Common myeloid progenitor, CD34-positive (primary cell): Measurements from ENCODE around the gene KIAA1549.

Experiments used
- CTCF ChIA-PET: fragments of 350-600 bp; sonication (Branson Sonifier 250); formaldehyde crosslinking; loops from one replicate; lab custom pipeline; 2021; ENCODE audit warnings: antibody characterized with exemption; lab: Charles Lee
- POLR2A ChIA-PET: fragments of 350-600 bp; sonication (Branson Sonifier 250); formaldehyde crosslinking; loops from one replicate; lab custom pipeline; 2021; ENCODE audit warnings: antibody characterized with exemption; lab: Charles Lee
- DNase-seq, 3 donors: peaks; one replicate each; pipeline versions ENCODE4 v3.0.0 to v3.0.0-alpha.2; 2013
- H3K27ac ChIP-seq, 2 experiments: 1 replicate in 1 of 2; 2 replicates in 1 of 2; pipeline ENCODE4 v1.7.0; 2013; ENCODE audit warnings: inconsistent platforms in 2 of 2, low read length in 2 of 2, mild to moderate bottlenecking in 2 of 2, low read depth in 1 of 2, moderate library complexity in 1 of 2; ENCODE audit not compliant: severe bottlenecking in 2 of 2, insufficient read depth in 1 of 2, poor library complexity in 1 of 2
- H3K27me3 ChIP-seq, 5 experiments: replicated peaks in 2 of 5; 1 replicate in 3 of 5; 2 replicates in 2 of 5; pipeline versions ENCODE4 v1.6.1 to v1.7.0; 2013; ENCODE audit warnings: low read length in 4 of 5, mild to moderate bottlenecking in 2 of 5, moderate library complexity in 2 of 5, inconsistent platforms in 1 of 5; ENCODE audit not compliant: insufficient read depth in 5 of 5, control insufficient read depth in 4 of 5
- H3K36me3 ChIP-seq, 4 experiments: 1 replicate in 2 of 4; 2 replicates in 2 of 4; pipeline versions ENCODE4 v1.6.1 to v1.7.0; 2013; ENCODE audit warnings: low read length in 3 of 4, control low read depth in 1 of 4, mild to moderate bottlenecking in 1 of 4; ENCODE audit not compliant: control insufficient read depth in 4 of 4, insufficient read depth in 4 of 4
- H3K4me1 ChIP-seq, 4 experiments: 1 replicate in 3 of 4; 2 replicates in 1 of 4; pipeline versions ENCODE4 v1.6.1 to v1.7.1; 2013; ENCODE audit warnings: low read length in 3 of 4, mild to moderate bottlenecking in 3 of 4, control low read depth in 1 of 4, inconsistent platforms in 1 of 4, moderate library complexity in 1 of 4; ENCODE audit not compliant: control insufficient read depth in 4 of 4, insufficient read depth in 4 of 4; ENCODE audit errors: control extremely low read depth in 1 of 4
- H3K4me3 ChIP-seq, 7 experiments: 1 replicate in 4 of 7; 2 replicates in 3 of 7; pipeline versions ENCODE4 v1.5.1 to v1.7.0; 2013; ENCODE audit warnings: mild to moderate bottlenecking in 7 of 7, low read length in 6 of 7, moderate library complexity in 6 of 7, inconsistent platforms in 2 of 7, low read depth in 2 of 7, control low read depth in 1 of 7; ENCODE audit not compliant: insufficient read depth in 4 of 7, control insufficient read depth in 1 of 7; ENCODE audit errors: extremely low read depth in 1 of 7
- H3K9me3 ChIP-seq, 5 experiments: 1 replicate in 4 of 5; 2 replicates in 1 of 5; pipeline versions ENCODE4 v1.6.1 to v1.7.1; 2013; ENCODE audit warnings: low read length in 4 of 5, mild to moderate bottlenecking in 2 of 5, inconsistent platforms in 1 of 5, low read depth in 1 of 5, moderate library complexity in 1 of 5; ENCODE audit not compliant: control insufficient read depth in 4 of 5, insufficient read depth in 2 of 5; ENCODE audit errors: control extremely low read depth in 1 of 5
- WGBS: methylation state at CpG from one replicate; pipeline ENCODE4 v1.1.5; 2013; ENCODE audit not compliant: insufficient coverage; 5-methylcytosine and 5-hydroxymethylcytosine counted together

KIAA1549 gene

DNA sequence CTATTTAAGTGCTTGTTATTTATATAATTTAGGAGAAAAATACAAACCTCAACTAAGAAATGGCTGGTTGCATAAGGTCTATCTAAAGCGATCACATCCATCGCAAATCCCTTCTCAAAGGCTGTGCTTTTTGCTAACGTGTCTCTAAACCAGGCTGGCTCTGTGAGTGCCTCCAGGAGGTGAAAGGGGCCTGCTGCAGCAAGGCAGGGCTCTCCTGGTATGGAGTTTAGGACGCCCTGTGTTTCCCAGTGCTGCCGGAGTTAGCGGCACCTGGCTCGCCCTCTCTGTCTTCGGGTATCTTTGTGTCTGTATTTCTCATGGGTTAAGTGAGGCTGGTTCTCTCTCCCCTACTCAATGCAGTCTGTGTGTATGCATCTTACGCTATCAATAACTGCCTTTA is 114.8 kb downstream of the KIAA1549 start:
- Histone ChIP-seq H3K9me3 (no peaks in the 10 kb centered on the region), H3K27ac (peak overlapping the region in 1 of 2 experiments; percentile 9), H3K27me3 (no peaks in the 10 kb centered on the region), H3K4me1 (no peaks in the 10 kb centered on the region), H3K4me3 (peak overlapping the region in 1 of 7 experiments; percentile 8), H3K36me3 (peaks cover 0 to 34% (median 22%) of the 10 kb centered on the region in 4 experiments)
- no peak for DNase-seq
- CTCF ChIA-PET, result no interaction called here
- POLR2A ChIA-PET, result no interaction called here
- 100% methylated on average over 4 of the region's 9 CpGs for WGBS

DNA sequence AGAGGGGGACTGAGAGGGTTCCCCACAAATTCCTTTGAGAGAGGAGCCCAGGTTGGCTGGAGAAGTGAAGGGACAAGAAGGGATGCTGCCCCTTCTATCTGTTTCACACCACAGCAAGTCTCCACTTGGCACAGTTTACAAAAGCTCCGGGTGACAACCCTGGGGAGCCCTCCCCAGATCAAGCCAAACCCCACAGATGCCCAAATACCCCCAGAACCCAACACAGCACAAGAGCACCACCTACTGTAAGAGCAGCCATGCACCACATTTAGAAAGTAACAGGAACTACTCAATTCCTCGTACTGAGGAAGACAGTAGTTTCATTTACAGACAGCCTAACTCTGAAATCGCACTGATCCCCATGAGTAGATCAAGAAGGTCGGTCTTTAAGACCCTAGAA is 115.3 kb downstream of the KIAA1549 start:
- H3K9me3 ChIP-seq, result no peaks in the 10 kb centered on the region
- POLR2A ChIA-PET, result no interaction called here
- no peak overlapping the region for H3K4me3 ChIP-seq
- CTCF ChIA-PET, result interaction anchor here (0.9 kb wide), 1 partner anchor 127 kb away, joined by 3 read pairs; no protein-coding TSS in a partner anchor
- WGBS, result 33% methylated on average over 3 of the region's 4 CpGs
- peaks cover 0 to 37% (median 25%) of the 10 kb centered on the region in 4 experiments for H3K36me3 ChIP-seq
- no peaks in the 10 kb centered on the region for H3K4me1 ChIP-seq
- DNase-seq, result peak; percentile 52 to 72 (median 70)
- H3K27me3 ChIP-seq, result no peaks in the 10 kb centered on the region
- H3K27ac ChIP-seq, result peak overlapping the region in 1 of 2 experiments; percentile 9

DNA sequence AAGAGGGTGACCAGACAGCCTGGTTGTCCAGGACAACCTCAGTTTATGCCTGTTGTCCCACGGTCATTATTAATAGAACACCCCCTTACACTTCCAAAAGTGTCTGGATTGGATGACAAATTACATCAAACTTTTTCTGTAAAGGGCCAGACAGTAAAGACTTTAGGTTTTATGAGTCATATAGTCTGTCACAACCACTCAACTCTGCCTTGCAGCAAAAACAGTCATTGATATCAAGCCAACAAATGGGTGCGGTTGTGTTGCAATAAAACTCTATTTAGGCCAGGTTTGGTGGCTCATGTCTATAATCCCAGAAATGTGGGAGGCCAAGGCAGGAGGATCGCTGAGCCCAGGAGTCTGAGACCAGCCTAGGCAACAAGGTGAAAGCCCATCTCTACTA is 116.5 kb downstream of the KIAA1549 start:
- H3K27ac ChIP-seq, result no peak overlapping the region
- no peaks in the 10 kb centered on the region for H3K27me3 ChIP-seq
- WGBS, result 94% methylated on average over 2 of the region's 3 CpGs
- CTCF ChIA-PET, result interaction anchor here (0.7 to 1.2 kb wide), 3 partner anchors 63 to 125 kb away, joined by 3 to 5 read pairs (median 3); no protein-coding TSS in a partner anchor
- no peaks in the 10 kb centered on the region for H3K4me1 ChIP-seq
- no peak overlapping the region for H3K4me3 ChIP-seq
- DNase-seq, result peak in 2 of 3 donors; percentile 11 to 20
- peaks cover 2 to 40% (median 24%) of the 10 kb centered on the region in 4 experiments for H3K36me3 ChIP-seq
- H3K9me3 ChIP-seq, result no peaks in the 10 kb centered on the region
- POLR2A ChIA-PET, result no interaction called here

DNA sequence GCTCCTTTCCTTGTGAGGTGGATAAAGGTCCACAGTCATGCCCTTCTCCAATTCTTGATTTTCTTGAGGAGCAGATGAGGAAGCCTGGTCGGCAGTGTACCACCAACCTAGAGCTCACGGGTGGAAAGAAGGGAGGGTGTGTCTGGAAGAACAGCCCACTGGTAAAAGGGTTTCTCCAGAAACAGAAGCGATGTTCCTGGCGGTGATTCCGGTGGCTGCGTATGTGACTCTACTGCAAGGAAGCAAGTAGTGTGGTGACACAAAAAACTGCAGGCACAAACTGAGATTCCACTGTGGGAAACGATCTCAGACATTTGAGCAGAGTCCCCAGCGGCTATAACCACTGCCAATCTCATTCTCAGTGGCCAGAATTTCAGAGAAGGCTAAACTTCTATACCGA is 117.3 kb downstream of the KIAA1549 start:
- Histone ChIP-seq H3K4me1 (no peaks in the 10 kb centered on the region), H3K9me3 (no peaks in the 10 kb centered on the region), H3K27me3 (no peaks in the 10 kb centered on the region), H3K36me3 (peaks cover 3 to 39% (median 22%) of the 10 kb centered on the region in 4 experiments), H3K4me3 (no peak overlapping the region), H3K27ac (no peak overlapping the region)
- ChIA-PET POLR2A (no interaction called here), CTCF (no interaction called here)
- no peak for DNase-seq
- 90% methylated on average over 9 of the region's 9 CpGs for WGBS

DNA sequence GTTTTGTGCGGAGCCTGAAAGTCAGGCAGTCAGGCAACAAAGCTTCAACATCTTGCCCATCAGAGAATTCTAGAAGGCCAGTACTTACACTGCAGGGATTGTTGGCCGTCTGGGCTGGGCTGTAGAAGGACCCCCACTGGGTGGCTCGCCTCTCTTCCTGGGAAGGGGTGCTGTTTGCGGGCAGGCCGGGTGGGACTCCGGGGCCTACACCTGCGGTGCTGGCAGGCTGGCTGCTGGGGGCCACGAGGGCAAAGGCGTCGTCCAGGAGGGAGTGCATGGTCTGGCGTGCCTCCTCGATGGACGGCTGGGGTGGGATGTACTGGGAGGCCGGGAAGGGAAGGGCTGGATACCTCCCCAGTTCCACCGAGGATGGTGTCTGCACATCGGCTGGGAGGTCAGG is 120.1 kb downstream of the KIAA1549 start:
- H3K36me3 ChIP-seq, result peaks cover 5 to 48% (median 18%) of the 10 kb centered on the region in 4 experiments
- POLR2A ChIA-PET, result no interaction called here
- H3K27ac ChIP-seq, result no peak overlapping the region
- no peak overlapping the region for H3K4me3 ChIP-seq
- H3K4me1 ChIP-seq, result no peaks in the 10 kb centered on the region
- no peak for DNase-seq
- CTCF ChIA-PET, result no interaction called here
- H3K27me3 ChIP-seq, result no peaks in the 10 kb centered on the region
- over 99% methylated on average over 15 of the region's 16 CpGs for WGBS
- peaks cover 3 to 22% (median 8%) of the 10 kb centered on the region in 5 experiments for H3K9me3 ChIP-seq

DNA sequence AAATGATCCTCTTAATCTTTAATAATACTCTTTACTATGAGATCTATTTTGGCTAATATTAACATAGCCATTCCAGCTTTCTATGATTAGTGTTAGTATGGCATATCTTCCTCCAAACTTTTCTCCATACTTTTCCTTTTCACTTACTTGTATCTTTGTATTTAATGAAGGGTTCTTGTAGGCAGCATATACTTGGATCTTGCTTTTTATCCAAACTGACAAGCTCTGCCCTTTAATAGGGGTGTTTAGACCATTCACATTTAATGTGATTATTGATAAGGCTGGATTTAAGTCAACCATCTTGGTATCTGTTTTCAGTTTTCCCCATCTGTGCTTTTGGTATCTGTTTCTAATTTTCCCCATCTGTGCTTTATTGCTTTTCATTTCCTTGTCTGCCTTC is 123.5 kb downstream of the KIAA1549 start:
- H3K4me1 ChIP-seq, result no peaks in the 10 kb centered on the region
- H3K9me3 ChIP-seq, result peaks cover 3 to 22% (median 8%) of the 10 kb centered on the region in 5 experiments
- no peak overlapping the region for H3K4me3 ChIP-seq
- POLR2A ChIA-PET, result interaction anchor here (0.7 kb wide), 1 partner anchor 236 kb away, joined by 3 read pairs; no protein-coding TSS in a partner anchor
- peaks cover 5 to 46% (median 15%) of the 10 kb centered on the region in 4 experiments for H3K36me3 ChIP-seq
- DNase-seq, result peak in 2 of 3 donors; percentile 11 to 19
- CTCF ChIA-PET, result interaction anchor here (1.2 kb wide), 1 partner anchor 20 kb away, joined by 3 read pairs; no protein-coding TSS in a partner anchor
- H3K27me3 ChIP-seq, result no peaks in the 10 kb centered on the region
- H3K27ac ChIP-seq, result no peak overlapping the region

DNA sequence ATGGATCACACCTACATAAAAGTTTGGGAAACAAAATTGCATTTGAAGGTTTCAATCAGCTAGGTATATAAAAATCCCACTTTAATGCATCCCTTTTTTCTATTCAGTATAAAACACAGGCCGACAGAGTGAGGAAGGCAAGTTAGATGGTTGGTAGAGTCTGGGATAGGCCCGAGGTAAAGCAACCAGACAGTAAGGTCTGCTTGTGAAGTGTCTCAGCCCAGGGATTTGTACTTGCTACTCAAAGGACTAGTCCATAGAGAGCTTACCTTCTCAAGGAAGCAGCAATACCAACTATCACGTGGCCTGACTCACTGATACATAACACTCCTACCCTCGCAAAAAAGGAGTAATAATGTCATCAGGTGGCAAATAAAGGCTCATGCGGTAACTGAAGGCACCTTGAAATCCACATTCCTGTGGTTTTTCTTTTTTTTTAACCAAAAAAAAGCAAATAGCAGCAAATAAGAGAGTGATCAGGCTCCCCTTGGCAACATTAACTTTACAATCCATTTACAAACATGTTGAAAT is 127.0 kb downstream of the KIAA1549 start:
- Histone ChIP-seq H3K36me3 (peaks cover 4 to 51% (median 10%) of the 10 kb centered on the region in 4 experiments), H3K4me3 (no peak overlapping the region), H3K4me1 (peaks cover 0 to 2% (median 0%) of the 10 kb centered on the region in 4 experiments), H3K27ac (no peak overlapping the region), H3K27me3 (no peaks in the 10 kb centered on the region), H3K9me3 (peaks cover 3 to 26% (median 10%) of the 10 kb centered on the region in 5 experiments)
- no CpG with 5 or more reads among the region's 5 CpGs for WGBS
- POLR2A ChIA-PET, result no interaction called here
- CTCF ChIA-PET, result no interaction called here
- no peak for DNase-seq
